Aorta (tissue), 5 donors: ENCODE data around the gene HPSE2. TPM values are rescaled to one million over a fixed set of nuclear protein-coding genes. Genes with fewer than 3 reads are reported as not detected.

Experiments used
- ATAC-seq: fragments of 200-7000 bp; cut with Tn5 transposase; one replicate; pipeline ENCODE4 v1.9.1; 2022; ENCODE audit warnings: moderate library complexity; ENCODE audit not compliant: low FRiP score
- DNase-seq, 2 donors: peaks; one replicate each; pipeline ENCODE4 v3.0.0-alpha.2; 2020
- H3K27ac ChIP-seq, 2 donors: one replicate each; pipeline ENCODE4 v1.5.1; 2013; ENCODE audit warnings: low read length in 2 of 2, mild to moderate bottlenecking in 2 of 2, moderate library complexity in 2 of 2, control low read depth in 1 of 2, inconsistent platforms in 1 of 2, low read depth in 1 of 2
- H3K27me3 ChIP-seq, 2 donors: one replicate each; pipeline ENCODE4 v1.6.1; 2013; ENCODE audit warnings: control low read depth in 1 of 2, low read length in 1 of 2, mild to moderate bottlenecking in 1 of 2, moderate library complexity in 1 of 2; ENCODE audit not compliant: insufficient read depth in 2 of 2, control insufficient read depth in 1 of 2
- H3K36me3 ChIP-seq, 2 donors: one replicate each; pipeline ENCODE4 v1.6.1; 2013; ENCODE audit warnings: control low read depth in 1 of 2, low read length in 1 of 2, mild to moderate bottlenecking in 1 of 2; ENCODE audit not compliant: insufficient read depth in 2 of 2, control insufficient read depth in 1 of 2
- H3K4me1 ChIP-seq, 2 donors: one replicate each; pipeline ENCODE4 v1.6.1; 2013; ENCODE audit warnings: low read length in 2 of 2, control low read depth in 1 of 2, mild to moderate bottlenecking in 1 of 2, moderate library complexity in 1 of 2; ENCODE audit not compliant: insufficient read depth in 2 of 2, control insufficient read depth in 1 of 2
- H3K4me3 ChIP-seq, 2 donors: one replicate each; pipeline ENCODE4 v1.5.1; 2013; ENCODE audit warnings: low read length in 2 of 2, control low read depth in 1 of 2, mild to moderate bottlenecking in 1 of 2
- H3K9me3 ChIP-seq: one replicate; pipeline ENCODE4 v1.6.1; 2013; ENCODE audit warnings: mild to moderate bottlenecking, low read length; ENCODE audit not compliant: control insufficient read depth
- WGBS, 2 donors: extraction: QIAGEN DNeasy Blood & Tissue Kit; methylation state at CpG; one replicate each; pipeline ENCODE4 v1.1.7; 2013; 5-methylcytosine and 5-hydroxymethylcytosine counted together
- intact Hi-C, 2 donors: fragments of 100-400 bp; cut with DNase I; formaldehyde crosslinking; loops; one replicate each; pipeline versions ENCODE4 v1.14.2 to v1.15.0; 2022
- polyA plus RNA-seq, 2 donors: library from polyadenylated mRNA; stranded (reverse); fragments of 200-250 nt; gene quantifications; one replicate each; pipeline ENCODE4 v1.2.3, GENCODE V29; 2013
- total RNA-seq, 2 donors: library from RNA; stranded (reverse); fragmentation: NEBNext Ultra II Directional; extraction: Animal tissue kit (Norgen Biotek cat#: 25700); gene quantifications; one replicate each; pipeline ENCODE4 v1.2.1, GENCODE V29; 2021
- donor health status: healthy with polysubstance abuse.
- donor health status: Bipolar disorder and iron deficiency.
- donor health status: DM: no; HTN: no; CAD: no.
- donor health status: DM: no; HTN: no; CAD: no.
- donor health status: DM: yes; HTN: yes; CAD: no.

HPSE2 gene
- total and polyA plus RNA-seq, 4 donors: 1.2 to 22.0 (median 4.8) TPM

DNA sequence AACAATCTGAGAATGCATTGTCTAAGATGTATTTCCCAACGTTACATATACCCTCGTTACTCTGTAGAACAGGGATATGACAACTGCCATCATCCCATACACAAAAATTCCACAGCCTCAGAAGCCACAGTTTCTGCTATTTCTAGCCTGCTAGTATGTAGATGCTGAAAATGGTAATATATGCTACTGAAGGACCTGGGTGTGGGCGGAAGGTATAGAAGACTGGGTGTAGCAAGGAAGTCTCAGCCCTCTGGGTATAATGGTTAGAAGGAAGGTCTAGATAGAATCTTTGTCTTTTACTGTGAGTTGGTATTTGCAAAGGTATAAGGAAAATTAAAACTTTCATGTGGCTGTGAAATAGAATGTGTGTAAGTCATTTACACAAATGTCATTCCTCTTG lies 709.7 kb downstream of the HPSE2 start:
- H3K4me3 ChIP-seq: no peak overlapping the region
- no peak overlapping the region for H3K27ac ChIP-seq
- no peaks in the 10 kb centered on the region for H3K36me3 ChIP-seq
- WGBS, 2 donors: 83% methylated on average over 3 of the region's 3 CpGs
- DNase-seq: no peak
- H3K27me3 ChIP-seq: no peaks in the 10 kb centered on the region
- H3K4me1 ChIP-seq: no peaks in the 10 kb centered on the region
- no peak for ATAC-seq
- H3K9me3 ChIP-seq: no peaks in the 10 kb centered on the region
- intact Hi-C loops: no loop called here

DNA sequence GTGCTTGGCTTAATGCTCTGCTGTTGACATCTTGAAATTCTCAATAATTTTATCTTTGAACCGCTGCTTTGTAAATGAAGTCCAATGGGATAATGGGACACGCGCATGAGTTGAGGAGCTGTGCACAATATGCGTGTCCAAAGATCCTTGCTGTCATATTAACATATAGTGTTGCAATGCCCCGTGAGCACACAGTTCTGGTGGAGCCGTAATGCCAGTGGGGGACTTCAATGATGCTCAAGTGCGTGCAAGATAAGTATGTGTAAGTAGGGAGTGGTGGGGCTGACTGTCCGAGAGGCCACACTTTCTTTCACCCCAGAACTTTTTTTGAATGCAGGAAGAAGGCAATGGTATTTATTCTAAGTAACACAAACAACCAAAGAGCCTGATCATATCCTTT lies 711.5 kb downstream of the HPSE2 start:
- H3K4me3 ChIP-seq: no peak overlapping the region
- WGBS, 2 donors: 89 to 91% methylated on average over 8 of the region's 8 CpGs
- no peak for ATAC-seq
- intact Hi-C loops: no loop called here
- no peaks in the 10 kb centered on the region for H3K36me3 ChIP-seq
- no peak overlapping the region for H3K27ac ChIP-seq
- H3K27me3 ChIP-seq: no peaks in the 10 kb centered on the region
- no peaks in the 10 kb centered on the region for H3K9me3 ChIP-seq
- DNase-seq: no peak
- no peaks in the 10 kb centered on the region for H3K4me1 ChIP-seq

DNA sequence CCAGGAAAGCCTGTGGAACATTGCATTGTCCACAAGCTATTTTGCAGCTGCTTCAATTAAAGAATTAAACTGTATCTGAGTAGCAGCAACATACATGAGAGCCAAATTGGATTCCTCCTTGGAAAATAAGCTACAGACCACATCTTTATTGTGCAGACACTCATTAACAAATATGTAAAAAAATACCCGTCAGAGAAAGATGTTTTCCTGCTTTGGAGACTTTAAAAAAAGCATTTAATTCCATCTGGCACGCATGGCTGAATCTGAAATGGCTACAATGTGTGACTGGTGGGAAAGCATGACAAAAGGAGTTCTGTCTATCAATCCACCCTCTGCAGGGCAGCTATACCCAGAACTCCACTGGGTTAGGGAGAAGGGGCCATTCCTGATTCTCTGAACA lies 715.8 kb downstream of the HPSE2 start:
- H3K27me3 ChIP-seq: no peaks in the 10 kb centered on the region
- DNase-seq: no peak
- intact Hi-C loops: no loop called here
- H3K36me3 ChIP-seq: no peaks in the 10 kb centered on the region
- no peaks in the 10 kb centered on the region for H3K9me3 ChIP-seq
- no peak overlapping the region for H3K27ac ChIP-seq
- no peak for ATAC-seq
- H3K4me3 ChIP-seq: no peak overlapping the region
- WGBS, 2 donors: 51 to 56% methylated on average over 2 of the region's 2 CpGs
- H3K4me1 ChIP-seq: no peaks in the 10 kb centered on the region

DNA sequence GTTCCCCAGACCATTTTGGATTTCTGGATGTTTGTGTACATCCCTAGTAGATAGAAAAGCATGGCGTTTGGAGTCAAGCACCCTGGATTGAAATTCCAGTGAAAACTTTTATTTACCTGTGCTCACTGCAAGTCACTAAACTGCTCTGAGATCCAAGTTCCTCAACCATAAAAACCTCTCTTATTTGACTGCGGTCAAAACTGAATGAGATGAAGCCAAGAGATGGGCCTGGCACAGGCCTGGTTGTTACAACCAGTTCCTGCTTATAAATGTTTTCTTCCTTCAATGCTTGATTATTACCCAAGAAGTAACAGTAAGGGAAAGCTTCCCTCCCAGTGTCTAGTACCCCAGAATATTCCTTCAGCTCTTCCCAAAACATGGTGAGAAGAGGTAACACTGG lies 718.0 kb downstream of the HPSE2 start:
- H3K27ac ChIP-seq: no peak overlapping the region
- no peak for DNase-seq
- H3K9me3 ChIP-seq: no peaks in the 10 kb centered on the region
- ATAC-seq: no peak
- WGBS, 2 donors: 47 to 50% methylated on average over 2 of the region's 2 CpGs
- H3K36me3 ChIP-seq: no peaks in the 10 kb centered on the region
- intact Hi-C loops: no loop called here
- no peak overlapping the region for H3K4me3 ChIP-seq
- H3K4me1 ChIP-seq: no peaks in the 10 kb centered on the region
- no peaks in the 10 kb centered on the region for H3K27me3 ChIP-seq

DNA sequence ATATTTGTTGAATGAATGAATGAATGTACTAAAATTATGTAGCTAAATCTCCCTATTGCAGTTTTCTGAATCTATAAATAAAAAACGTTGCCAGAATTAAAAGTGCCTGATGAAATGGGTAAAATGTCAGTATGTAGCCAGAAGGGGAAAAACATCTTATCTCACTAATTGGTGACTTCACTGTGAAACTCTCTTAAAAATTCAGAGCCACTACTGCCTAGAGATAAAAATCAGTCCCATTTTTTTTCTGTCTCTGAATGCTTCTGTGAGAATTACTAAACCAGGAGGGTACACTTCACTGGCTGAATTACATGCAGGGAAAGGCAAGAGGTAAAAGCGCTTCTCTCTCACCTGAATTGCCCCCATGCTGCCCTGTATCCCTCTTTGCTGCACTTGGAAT lies 719.3 kb downstream of the HPSE2 start:
- ATAC-seq: no peak
- Histone ChIP-seq H3K4me1 (no peaks in the 10 kb centered on the region), H3K27ac (no peak overlapping the region), H3K27me3 (no peaks in the 10 kb centered on the region), H3K9me3 (no peaks in the 10 kb centered on the region), H3K4me3 (no peak overlapping the region), H3K36me3 (no peaks in the 10 kb centered on the region)
- 44 to 48% methylated on average over 2 of the region's 2 CpGs for WGBS, 2 donors
- DNase-seq: no peak
- intact Hi-C loops: no loop called here

DNA sequence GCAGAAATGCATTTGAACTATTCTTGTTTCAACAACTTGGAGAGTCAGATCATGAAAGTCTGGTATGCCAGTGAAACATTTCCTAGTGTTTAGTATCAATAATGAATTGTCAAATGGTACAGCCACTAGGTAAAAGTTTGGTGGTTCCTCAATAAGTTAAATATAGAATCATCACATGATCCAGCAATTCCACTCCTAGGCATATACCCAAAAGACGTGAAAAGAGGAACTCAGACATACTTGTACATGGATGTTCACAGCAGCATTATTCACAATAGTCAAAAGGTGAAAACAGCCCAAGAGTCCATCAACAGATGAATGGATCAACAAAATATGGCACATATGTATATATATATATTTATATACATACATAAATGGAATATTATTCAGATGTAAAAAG lies 721.9 kb downstream of the HPSE2 start:
- DNase-seq: no peak
- Histone ChIP-seq H3K4me1 (no peaks in the 10 kb centered on the region), H3K27ac (no peak overlapping the region), H3K27me3 (no peaks in the 10 kb centered on the region), H3K9me3 (no peaks in the 10 kb centered on the region), H3K36me3 (no peaks in the 10 kb centered on the region), H3K4me3 (no peak overlapping the region)
- no peak for ATAC-seq
- intact Hi-C loops: no loop called here
- WGBS, 2 donors: 66 to 72% methylated on average over 1 of the region's 1 CpG

DNA sequence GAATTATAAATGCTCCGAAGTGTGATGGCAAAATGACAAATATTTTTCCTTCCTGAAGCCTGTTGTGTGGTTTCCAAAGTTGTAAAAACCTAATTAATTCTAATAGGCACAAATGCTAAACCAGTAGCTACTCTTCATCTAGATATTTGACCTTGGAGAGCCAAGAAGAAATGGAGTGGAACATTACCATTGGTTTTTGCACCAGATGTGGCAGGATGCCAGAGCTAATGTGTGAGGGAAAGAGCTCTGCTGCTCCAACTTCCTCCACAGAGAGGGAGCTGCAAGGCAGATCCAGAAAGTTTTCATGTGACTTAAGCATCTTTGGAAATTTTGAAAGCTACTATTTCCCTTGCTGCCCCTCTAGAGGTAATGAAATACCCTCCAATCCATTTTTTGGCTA lies 723.8 kb downstream of the HPSE2 start:
- no peaks in the 10 kb centered on the region for H3K36me3 ChIP-seq
- intact Hi-C loops: no loop called here
- H3K4me3 ChIP-seq: no peak overlapping the region
- no peaks in the 10 kb centered on the region for H3K27me3 ChIP-seq
- H3K4me1 ChIP-seq: no peaks in the 10 kb centered on the region
- DNase-seq: no peak
- H3K27ac ChIP-seq: no peak overlapping the region
- 74 to 88% methylated on average over 1 of the region's 1 CpG for WGBS, 2 donors
- ATAC-seq: no peak
- no peaks in the 10 kb centered on the region for H3K9me3 ChIP-seq

DNA sequence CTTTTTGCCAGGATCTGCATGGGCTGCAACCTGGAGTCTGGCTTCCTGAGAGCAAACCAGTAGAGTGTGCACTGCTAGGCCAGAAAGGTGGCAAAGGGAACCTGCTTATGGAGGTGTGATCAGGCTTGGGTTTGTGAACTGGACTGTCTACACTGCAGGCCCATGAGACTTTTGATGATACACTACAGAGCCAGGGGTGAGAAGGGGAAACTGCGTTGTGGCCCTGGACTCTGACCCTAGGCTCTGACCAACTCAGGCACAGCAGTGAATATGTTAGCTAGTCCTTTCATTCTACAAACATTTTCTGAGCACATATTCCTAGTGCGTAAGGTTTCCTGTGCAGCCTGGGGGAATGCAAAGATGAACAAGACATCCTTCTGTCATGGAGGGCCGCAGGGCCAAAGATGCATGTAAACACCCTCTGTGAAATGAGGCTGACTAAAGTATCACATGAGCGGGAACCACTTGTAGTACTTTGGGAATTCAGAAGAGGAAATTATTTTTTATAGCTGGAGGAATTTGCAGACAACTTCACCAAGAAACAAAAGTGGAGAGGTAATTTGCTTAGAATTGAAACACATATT lies 725.1 kb downstream of the HPSE2 start:
- Histone ChIP-seq H3K9me3 (no peaks in the 10 kb centered on the region), H3K27me3 (no peaks in the 10 kb centered on the region), H3K36me3 (no peaks in the 10 kb centered on the region), H3K4me1 (no peaks in the 10 kb centered on the region), H3K27ac (no peak overlapping the region), H3K4me3 (no peak overlapping the region)
- intact Hi-C loops: no loop called here
- DNase-seq: no peak
- no peak for ATAC-seq
- WGBS, 2 donors: 82 to 83% methylated on average over 4 of the region's 4 CpGs

DNA sequence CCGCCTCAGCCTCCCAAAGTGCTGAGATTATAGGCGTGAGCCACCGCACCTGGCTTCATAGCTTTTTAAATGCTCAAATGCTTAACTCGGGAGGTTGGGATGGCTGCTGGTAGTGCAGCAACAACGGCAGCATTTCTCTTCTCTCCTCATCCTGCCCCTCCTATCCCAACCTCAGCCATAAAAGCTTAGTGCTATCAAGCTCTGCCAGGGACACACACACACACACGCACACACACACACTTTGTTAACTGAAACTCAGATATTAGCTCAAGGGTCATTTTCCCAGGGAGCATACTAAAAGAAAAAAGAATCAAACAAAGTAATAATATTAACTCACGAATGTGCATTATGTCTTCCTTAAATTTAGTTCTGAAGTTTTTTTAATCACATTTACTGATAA lies 725.9 kb downstream of the HPSE2 start:
- Histone ChIP-seq H3K27ac (no peak overlapping the region), H3K36me3 (no peaks in the 10 kb centered on the region), H3K4me1 (no peaks in the 10 kb centered on the region), H3K4me3 (no peak overlapping the region), H3K27me3 (no peaks in the 10 kb centered on the region), H3K9me3 (no peaks in the 10 kb centered on the region)
- intact Hi-C loops: no loop called here
- DNase-seq (no peak), ATAC-seq (no peak)
- WGBS, 2 donors: 76 to 82% methylated on average over 7 of the region's 7 CpGs
